Anterior cingulate cortex (tissue), 58 donors: Measurements from ENCODE around the gene KRT73.
A peak's percentile ranks its signal among the peaks of the same experiment; 100 is the strongest.
"Not testable (repeated sequence)": the region's sequence is repeated elsewhere in the genome, so short reads cannot be mapped to it uniquely, and the experiment has no call there.

Source experiments
- DNase-seq, 58 donors: peaks; one replicate each; lab custom pipeline; 2025; lab: John Stamatoyannopoulos, UW

KRT73 gene

GRCh38 chr12:52603314-52603713, 15.0 kb downstream of the KRT73 start:
- DNase-seq: no peak

- DNase-seq: no peak
Observed at GRCh38 chr12:52602552-52602951, 15.8 kb downstream of the KRT73 start.

DNA sequence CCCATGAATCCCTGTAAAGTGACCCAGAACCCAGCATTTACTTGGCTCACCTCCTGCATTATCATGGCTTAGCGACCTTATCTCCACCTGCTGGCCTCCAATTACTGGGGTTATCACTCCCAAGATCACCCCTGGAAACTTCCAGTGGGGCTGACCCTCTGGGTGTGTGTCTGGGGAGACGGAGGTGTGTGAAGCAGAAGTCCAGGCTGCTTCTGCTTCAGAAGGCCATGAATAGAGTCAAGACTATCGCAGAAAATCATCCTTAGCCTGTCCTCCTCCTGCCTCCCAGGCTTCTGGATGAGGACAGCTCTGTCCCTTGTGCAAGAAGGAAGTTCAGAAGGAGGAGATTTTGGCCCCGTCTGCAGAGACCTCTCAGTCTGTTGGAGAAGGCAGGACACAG, 16.7 kb downstream of the KRT73 start:
- DNase-seq: no peak

DNA sequence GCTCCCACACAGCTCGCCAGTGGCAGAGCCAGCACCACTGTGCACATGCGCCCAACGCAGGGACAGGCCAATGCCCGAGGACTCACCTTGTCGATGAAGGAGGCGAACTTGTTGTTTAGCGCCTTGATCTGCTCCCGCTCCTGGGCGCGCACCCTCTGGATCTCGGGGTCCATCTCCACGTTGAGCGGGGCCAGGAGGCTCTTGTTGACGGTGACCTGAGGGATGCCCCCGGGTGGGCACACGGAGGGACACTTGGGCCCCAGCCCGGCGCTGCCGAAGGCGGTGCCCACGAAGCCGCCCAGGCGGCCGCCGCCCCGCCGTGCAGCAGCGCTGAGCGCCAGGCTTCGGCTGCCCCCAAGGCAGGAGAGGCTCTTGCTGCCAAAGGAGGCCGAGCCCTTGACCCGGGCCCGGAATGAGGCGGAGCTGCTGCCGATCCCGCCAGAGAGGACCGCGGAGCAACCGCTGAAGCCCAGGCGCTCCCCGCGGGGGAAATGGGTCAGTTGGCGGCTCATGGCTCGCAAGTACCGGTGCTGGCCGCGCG, 17.3 kb downstream of the KRT73 start, which contains the start of gene KRT72:
Gene KRT72 (minus strand): TSS at position 523 of the 541 bp plus-strand sequence. CDS start 11 bp downstream, at position 512.
- no peak for DNase-seq

GRCh38 chr12:52600475-52600874, 17.9 kb downstream of the KRT73 start:
- no peak for DNase-seq

- DNase-seq: no peak
Observed at GRCh38 chr12:52600071-52600470, 18.3 kb downstream of the KRT73 start.

DNA sequence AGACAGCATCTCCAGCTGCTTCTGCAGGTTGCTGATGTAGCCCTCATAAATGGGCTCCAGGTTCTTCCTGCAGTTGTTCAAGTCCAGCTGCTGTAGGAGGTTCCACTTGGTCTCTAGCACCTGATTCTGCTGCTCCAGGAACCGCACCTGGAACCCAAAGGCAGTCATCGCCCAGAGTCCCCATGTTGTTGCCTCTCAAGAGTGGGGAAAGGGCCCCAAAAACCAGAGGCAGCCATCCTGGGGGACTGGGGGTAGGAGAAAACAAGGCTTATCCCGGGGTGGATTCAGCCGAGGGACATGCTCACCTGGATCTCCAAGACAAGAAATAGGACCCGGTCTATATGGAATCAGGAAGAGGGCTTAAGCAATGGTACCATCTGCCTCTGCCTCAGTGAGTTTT, 19.4 kb downstream of the KRT73 start:
- no peak for DNase-seq

DNA sequence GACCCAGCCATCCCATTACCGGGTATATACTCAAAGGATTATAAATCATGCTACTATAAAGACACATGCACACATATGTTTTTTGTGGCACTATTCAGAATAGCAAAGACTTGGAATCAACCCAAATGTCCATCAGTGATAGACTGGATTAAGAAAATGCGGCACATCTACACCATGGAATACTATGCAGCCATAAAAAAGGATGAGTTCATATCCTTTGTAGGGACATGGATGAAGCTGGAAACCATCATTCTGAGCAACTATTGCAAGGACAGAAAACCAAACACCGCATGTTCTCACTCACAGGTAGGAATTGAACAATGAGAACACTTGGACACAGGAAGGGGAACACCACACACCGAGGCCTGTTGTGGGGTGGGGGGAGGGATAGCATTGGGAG, 24.1 kb downstream of the KRT73 start:
- not testable (repeated sequence) for DNase-seq

DNA sequence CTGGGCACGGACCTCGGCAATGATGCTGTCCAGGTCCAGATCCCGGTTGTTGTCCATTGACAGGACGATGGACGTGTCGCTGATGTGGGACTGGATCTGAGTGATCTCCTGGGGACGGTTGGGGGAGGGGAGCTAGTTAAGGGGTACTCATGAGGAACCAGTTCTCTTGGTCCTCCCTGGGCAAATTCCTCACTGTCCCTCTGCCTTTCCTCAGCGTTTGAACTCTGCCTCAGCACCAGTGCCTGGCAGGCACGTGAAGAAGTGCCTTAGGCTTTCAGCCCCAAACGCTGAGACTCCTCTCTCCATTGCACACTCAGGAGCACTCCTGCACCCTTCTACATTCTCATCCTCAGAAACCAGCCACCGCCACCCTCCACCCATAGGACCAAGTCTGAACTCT, 26.8 kb downstream of the KRT73 start:
- no peak for DNase-seq

DNA sequence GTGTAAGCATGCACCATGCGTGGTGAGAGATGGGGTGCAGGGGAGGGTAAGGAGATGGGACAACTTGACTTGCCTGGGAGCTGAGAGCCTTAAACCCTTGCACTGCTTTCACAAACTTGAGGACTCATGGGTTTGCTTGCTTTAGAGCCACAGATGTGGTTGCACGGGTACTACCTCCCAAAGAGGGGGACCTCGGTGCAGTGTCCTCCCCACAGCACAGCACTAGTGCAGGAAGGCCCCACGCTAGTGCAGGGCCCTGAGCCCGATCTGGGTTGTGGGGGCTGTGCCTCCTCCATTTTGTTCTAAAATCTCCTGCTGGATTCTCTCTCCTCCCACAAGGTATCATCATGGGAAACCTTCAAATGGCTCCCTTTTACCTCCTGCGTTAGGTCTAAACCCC, 28.3 kb downstream of the KRT73 start:
- no peak for DNase-seq

GRCh38 chr12:52587563-52587962, 30.8 kb downstream of the KRT73 start:
- no peak for DNase-seq

GRCh38 chr12:52585946-52586345, 32.4 kb downstream of the KRT73 start:
- no peak for DNase-seq

GRCh38 chr12:52585066-52585465, 33.3 kb downstream of the KRT73 start:
- DNase-seq: no peak

- no peak for DNase-seq
Observed at GRCh38 chr12:52584156-52584682, 34.1 kb downstream of the KRT73 start.

DNA sequence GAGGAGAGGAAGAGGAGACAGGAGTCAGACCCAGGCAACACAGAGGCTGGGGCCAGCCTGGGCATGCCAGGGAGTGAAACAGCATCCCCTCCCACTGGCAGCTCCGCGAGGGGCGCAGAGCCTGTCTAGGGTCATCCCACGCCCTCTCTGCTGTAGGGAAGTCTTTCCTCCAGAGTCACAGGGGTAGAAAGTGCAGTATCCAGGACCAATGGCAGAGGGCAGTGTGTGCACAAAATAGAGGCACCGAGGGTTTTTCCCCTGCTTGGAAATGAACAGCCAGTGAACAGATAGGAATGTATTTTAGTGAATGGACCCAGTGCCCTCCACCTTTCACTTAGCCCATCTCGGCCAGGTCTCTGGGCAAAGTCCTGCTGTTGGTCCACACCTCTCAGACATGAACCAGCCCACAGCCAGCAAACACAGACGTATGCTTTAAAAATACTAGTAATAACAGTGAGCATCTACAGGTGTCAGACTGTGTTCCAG, 35.3 kb downstream of the KRT73 start:
- peak in 38 of 58 donors; percentile 3 to 61 (median 19) for DNase-seq

DNA sequence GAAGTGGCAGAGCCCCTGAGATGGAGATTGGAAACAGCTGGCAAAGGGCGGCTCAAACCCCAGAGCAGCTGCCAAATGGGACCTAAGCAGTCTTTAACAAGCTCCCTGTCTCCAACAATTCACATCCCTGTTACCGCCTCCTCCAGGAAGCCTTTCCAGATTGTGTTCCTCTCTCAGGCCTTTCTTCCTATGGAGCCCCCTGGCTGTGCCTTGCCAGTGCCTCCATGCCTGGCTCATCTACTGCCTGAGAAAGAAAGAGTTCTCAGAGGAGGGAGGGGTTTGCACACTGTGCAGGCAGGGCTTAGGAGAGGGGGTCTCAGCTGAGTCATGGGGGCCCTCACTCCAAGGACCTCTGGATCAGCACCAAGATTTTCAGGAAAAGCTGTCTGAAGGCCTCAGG, 35.9 kb downstream of the KRT73 start:
- no peak for DNase-seq

GRCh38 chr12:52581481-52581880, 36.9 kb downstream of the KRT73 start:
- DNase-seq: no peak

DNA sequence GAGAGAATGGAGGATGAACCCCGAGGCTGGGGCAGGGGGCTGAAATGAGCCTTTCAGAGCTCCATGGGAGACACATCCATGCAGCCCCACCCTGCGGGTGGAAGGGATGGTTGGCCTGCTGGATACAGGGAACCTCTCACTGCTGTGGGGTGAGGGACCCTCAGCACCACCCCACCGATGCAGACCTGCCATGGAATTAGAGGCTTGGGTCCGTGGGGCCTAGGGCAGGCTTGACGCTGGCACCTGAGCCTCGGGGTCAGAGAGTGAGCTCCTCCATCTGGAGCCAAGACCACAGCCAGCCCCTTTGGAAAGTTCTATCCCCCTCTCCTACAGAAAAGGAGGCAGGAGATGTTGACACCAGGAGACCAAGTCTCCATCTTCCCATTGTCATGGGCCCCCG, 37.3 kb downstream of the KRT73 start:
- DNase-seq: no peak

GRCh38 chr12:52580496-52580895, 37.9 kb downstream of the KRT73 start:
- no peak for DNase-seq

DNA sequence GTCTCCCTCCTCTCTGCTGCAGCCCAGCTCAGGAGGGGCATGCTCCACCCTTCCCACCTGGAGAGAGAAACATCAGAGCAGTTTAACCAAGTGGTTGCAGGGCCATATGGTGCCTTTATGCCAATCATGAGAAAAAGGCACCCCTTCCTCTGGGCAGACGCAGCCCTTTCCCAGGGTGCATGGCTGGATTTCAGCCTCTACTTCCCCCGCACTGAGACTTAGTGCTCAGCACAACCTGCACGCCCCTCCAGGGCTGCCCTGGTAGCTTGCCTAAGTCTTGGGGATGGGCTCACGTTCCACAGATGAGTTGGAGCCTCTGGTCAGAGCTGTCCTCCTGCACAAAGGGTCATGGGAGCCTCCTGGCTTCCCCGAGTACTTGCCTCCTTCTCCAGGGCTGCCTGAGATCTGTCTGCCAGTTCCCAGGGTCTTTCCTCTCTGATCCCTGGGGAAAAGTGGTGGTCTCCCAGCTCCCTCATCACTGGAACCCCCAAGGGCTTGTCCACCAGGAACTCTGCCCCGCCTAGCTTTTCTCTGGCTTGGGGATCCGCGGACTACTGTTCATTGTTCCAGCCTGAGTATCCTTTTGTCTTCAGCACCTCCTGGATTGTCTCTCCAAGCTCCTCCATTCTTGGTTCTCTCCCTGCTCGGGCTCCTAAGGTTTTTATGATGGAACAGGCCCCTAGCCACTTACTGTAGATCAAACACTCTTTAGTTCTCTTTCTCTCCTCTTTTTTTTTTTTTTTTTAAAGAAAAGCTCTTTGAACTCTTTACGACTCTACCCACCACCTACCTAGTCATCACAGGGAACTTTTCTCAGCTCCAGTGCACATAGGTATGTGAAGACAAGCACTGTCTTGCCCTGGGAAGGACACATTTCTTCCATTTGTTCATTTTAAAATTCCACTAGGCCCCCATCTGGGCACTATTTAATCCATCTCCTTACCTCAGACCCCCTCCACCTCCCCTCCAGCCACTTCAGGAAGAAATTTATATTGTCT, 38.6 kb downstream of the KRT73 start:
- DNase-seq: no peak

DNA sequence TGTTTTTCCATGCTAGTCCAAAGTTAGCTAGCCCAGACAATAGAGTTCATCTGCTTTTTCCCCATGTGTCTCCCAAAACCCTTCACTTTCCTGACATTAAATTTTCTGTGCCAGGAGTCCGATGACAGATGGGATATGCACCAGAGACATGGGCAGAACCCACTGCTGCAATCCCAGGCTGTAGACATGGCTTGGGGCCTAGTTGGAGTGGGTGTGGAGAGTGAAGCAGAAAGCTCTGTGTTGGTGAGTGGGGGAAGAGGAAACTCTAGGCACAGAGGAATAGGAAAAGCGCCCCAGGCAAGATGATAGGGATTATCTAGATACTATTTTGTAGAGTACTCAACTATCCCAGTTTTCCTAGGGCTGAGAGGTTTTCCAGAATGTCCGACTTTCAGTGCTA, 39.9 kb downstream of the KRT73 start:
- peak in 5 of 58 donors; percentile 3 to 14 (median 10) for DNase-seq
